B cell (primary cell): ENCODE results near the gene UPF3A. TPM values are rescaled to one million over a fixed set of nuclear protein-coding genes. Genes with fewer than 3 reads are reported as not detected.
A peak's percentile ranks its signal among the peaks of the same experiment; 100 is the strongest.

Source experiments
- ATAC-seq: fragments of 200-7000 bp; cut with Tn5 transposase; one replicate; pipeline ENCODE4 v1.10.0; 2021; ENCODE audit warnings: low read depth, mild to moderate bottlenecking, moderate number of reproducible peaks, moderate library complexity
- CTCF ChIA-PET: fragments of 350-600 bp; sonication (Branson Sonifier 250); formaldehyde crosslinking; loops from one replicate; lab custom pipeline; 2021; ENCODE audit warnings: antibody characterized with exemption, inconsistent platforms; lab: Charles Lee
- POLR2A ChIA-PET: fragments of 350-600 bp; sonication (Branson Sonifier 250); formaldehyde crosslinking; loops from one replicate; lab custom pipeline; 2021; ENCODE audit warnings: antibody characterized with exemption; lab: Charles Lee
- DNase-seq: peaks from one replicate; pipeline ENCODE4 v3.0.0; 2013
- H2AFZ ChIP-seq: 2 replicates; pipeline ENCODE4 v1.6.1; 2012; ENCODE audit warnings: mild to moderate bottlenecking, low read depth, low read length; ENCODE audit not compliant: insufficient read depth, poor library complexity, severe bottlenecking
- H3K27ac ChIP-seq, 2 donors: 1 replicate in 1 of 2; 2 replicates in 1 of 2; pipeline ENCODE4 v1.5.1; 2012 to 2013; ENCODE audit warnings: low read length in 2 of 2, mild to moderate bottlenecking in 2 of 2, moderate library complexity in 1 of 2
- H3K27me3 ChIP-seq, 4 experiments: fragments of 200-600 bp in 1 of 4; sonication (generic) in 1 of 4; replicated peaks in 1 of 4; 1 replicate in 2 of 4; 2 replicates in 2 of 4; pipeline versions ENCODE4 v1.6.1 to v1.7.0; 2013 to 2016; ENCODE audit warnings: low read length in 3 of 4, mild to moderate bottlenecking in 2 of 4, mixed read lengths in 1 of 4, moderate library complexity in 1 of 4; ENCODE audit not compliant: insufficient read depth in 4 of 4, control insufficient read depth in 3 of 4; ENCODE audit errors: control extremely low read depth in 1 of 4
- H3K36me3 ChIP-seq, 2 experiments: replicated peaks in 1 of 2; 1 replicate in 1 of 2; 2 replicates in 1 of 2; pipeline versions ENCODE4 v1.6.1 to v1.7.1; 2013; ENCODE audit warnings: low read length in 1 of 2; ENCODE audit not compliant: insufficient read depth in 2 of 2, control insufficient read depth in 1 of 2; ENCODE audit errors: control extremely low read depth in 1 of 2, extremely low read depth in 1 of 2
- H3K4me1 ChIP-seq, 2 donors: fragments of 200-600 bp in 1 of 2; sonication (generic) in 1 of 2; 1 replicate in 1 of 2; 2 replicates in 1 of 2; pipeline versions ENCODE4 v1.5.1 to v1.6.1; 2013 to 2017; ENCODE audit warnings: low read length in 2 of 2; ENCODE audit not compliant: control insufficient read depth in 2 of 2, insufficient read depth in 2 of 2
- H3K4me2 ChIP-seq: replicated peaks from 2 replicates; pipeline ENCODE3; 2012; ENCODE audit warnings: mild to moderate bottlenecking, low read depth, low read length; ENCODE audit not compliant: poor library complexity, severe bottlenecking
- H3K4me3 ChIP-seq, 5 experiments: fragments of 200-600 bp in 1 of 5; sonication (generic) in 1 of 5; 1 replicate in 3 of 5; 2 replicates in 2 of 5; pipeline versions ENCODE4 v1.5.1 to v1.7.0; 2011 to 2016; ENCODE audit warnings: low read length in 4 of 5, mild to moderate bottlenecking in 4 of 5, low read depth in 2 of 5, control low read depth in 1 of 5, moderate library complexity in 1 of 5; ENCODE audit not compliant: insufficient read depth in 1 of 5; ENCODE audit errors: control extremely low read depth in 1 of 5, extremely low read depth in 1 of 5
- H3K79me2 ChIP-seq: fragments of 200-600 bp; sonication (generic); one replicate; pipeline ENCODE4 v1.6.0; 2016; ENCODE audit warnings: low read length; ENCODE audit not compliant: control insufficient read depth, insufficient read depth
- H3K9ac ChIP-seq: fragments of 200-600 bp; sonication (generic); 2 replicates; pipeline ENCODE4 v1.6.1; 2017; ENCODE audit warnings: mild to moderate bottlenecking, low read length, moderate library complexity
- H3K9me3 ChIP-seq, 3 donors: one replicate each; pipeline versions ENCODE4 v1.6.1 to v1.7.1; 2013; ENCODE audit warnings: low read length in 2 of 3; ENCODE audit not compliant: control insufficient read depth in 2 of 3, insufficient read depth in 1 of 3; ENCODE audit errors: control extremely low read depth in 1 of 3
- H4K20me1 ChIP-seq: 2 replicates; pipeline ENCODE4 v1.6.0; 2012; ENCODE audit warnings: mild to moderate bottlenecking, low read length; ENCODE audit not compliant: insufficient read depth, control insufficient read depth, poor library complexity, severe bottlenecking
- H3K27ac Mint-ChIP-seq: one replicate; pipeline ENCODE4 v1.8.0; 2021; ENCODE audit warnings: mixed read lengths
- H3K27me3 Mint-ChIP-seq: one replicate; pipeline ENCODE4 v1.8.0; 2021; ENCODE audit warnings: mixed read lengths
- H3K4me1 Mint-ChIP-seq: one replicate; pipeline ENCODE4 v1.8.0; 2021; ENCODE audit warnings: mixed read lengths
- H3K4me3 Mint-ChIP-seq: one replicate; pipeline ENCODE4 v1.8.0; 2021; ENCODE audit warnings: mixed read lengths
- H3K9me3 Mint-ChIP-seq: one replicate; pipeline ENCODE4 v1.8.0; 2022; ENCODE audit warnings: mixed read lengths; ENCODE audit not compliant: insufficient read depth
- CTCF ChIP-seq: fragments of 200-600 bp; IDR thresholded peaks from one replicate; pipeline ENCODE4 v1.8.0; 2022; ENCODE audit warnings: antibody characterized with exemption, mild to moderate bottlenecking
- EZH2 ChIP-seq: IDR thresholded peaks from 2 replicates; pipeline ENCODE4 v1.6.1; 2012; ENCODE audit warnings: borderline replicate concordance, low read depth, mild to moderate bottlenecking, moderate library complexity, low read length; ENCODE audit not compliant: insufficient read depth, poor library complexity, severe bottlenecking
- WGBS: methylation state at CpG from one replicate; pipeline ENCODE4 v1.1.5; 2013; ENCODE audit warnings: missing lambda C conversion rate; ENCODE audit not compliant: insufficient coverage; 5-methylcytosine and 5-hydroxymethylcytosine counted together
- intact Hi-C: fragments of 100-400 bp; cut with micrococcal nuclease; formaldehyde crosslinking; loops from one replicate; pipeline ENCODE4 v1.10.0; 2022
- polyA minus RNA-seq: library from RNA; depleted of rRNA, polyadenylated mRNA; stranded (reverse); fragments of >200 nt; gene quantifications from 2 replicates; pipeline ENCODE4 v1.2.3, GENCODE V29; 2012
- polyA plus RNA-seq: library from polyadenylated mRNA; depleted of rRNA; stranded (reverse); fragments of >200 nt; gene quantifications from 2 replicates; pipeline ENCODE4 v1.2.3, GENCODE V29; 2012
- total RNA-seq, 2 donors: library from RNA; stranded (reverse); fragments of 120-200 nt in 1 of 2; gene quantifications; 1 replicate in 1 of 2; 2 replicates in 1 of 2; pipeline versions ENCODE4 v1.2.3 to v1.2.4, GENCODE V29; 2013 to 2022

Gene UPF3A
- total RNA-seq (106 and 109 TPM in 2 replicates), polyA plus RNA-seq (72.9 and 115 TPM in 2 replicates), polyA minus RNA-seq (22.5 and 31.6 TPM in 2 replicates)
- total RNA-seq (2013) = 55.2 TPM

DNA sequence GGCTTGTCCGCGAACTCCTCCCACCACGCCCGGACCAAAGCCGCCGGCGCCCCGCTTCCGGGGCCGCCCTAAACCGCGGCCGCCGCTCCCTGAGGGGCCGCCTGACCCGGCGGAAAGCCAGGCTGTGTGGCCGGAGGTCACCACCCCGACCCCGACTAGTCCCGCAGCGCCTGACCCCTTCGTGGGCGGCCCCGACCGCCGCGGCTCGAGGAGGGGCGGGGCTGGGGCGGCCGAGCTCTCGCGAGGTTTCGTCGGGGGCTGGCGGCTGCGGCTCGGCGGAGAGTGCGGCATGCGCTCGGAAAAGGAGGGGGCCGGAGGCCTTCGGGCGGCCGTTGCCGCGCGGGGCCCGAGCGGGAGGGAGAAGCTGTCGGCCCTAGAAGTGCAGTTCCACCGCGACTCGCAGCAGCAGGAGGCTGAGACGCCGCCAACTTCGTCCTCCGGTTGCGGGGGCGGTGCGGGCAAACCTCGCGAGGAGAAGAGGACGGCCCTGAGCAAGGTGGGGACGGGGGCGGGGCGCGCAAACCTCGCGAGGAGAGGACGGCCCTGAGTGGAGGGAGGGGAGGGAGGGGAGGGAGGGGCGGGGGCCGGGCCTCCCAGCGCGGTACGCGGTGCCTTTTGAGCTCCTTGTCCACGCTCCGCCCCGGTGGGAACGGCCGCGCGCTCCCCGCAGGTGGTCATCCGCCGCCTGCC lies at the start of gene UPF3A:
Gene UPF3A, plus strand, starts transcription at position 251 of the 690 bp plus-strand sequence. Its CDS starts 39 bp downstream, at position 290.
- peak within 1 kb of the TSS; percentile 84 for H3K9ac ChIP-seq
- Mint-ChIP-seq H3K27ac (peak within 1 kb of the TSS; percentile 95), H3K27me3 (no peaks in the 10 kb centered on the region), H3K9me3 (no peaks in the 10 kb centered on the region), H3K4me1 (peaks cover 34% of the 10 kb centered on the region), H3K4me3 (peak within 1 kb of the TSS; percentile 89)
- peak; percentile 97 for DNase-seq
- peak within 1 kb of the TSS; percentile 83 to 90 for H3K27ac ChIP-seq
- H2AFZ ChIP-seq = peak within 1 kb of the TSS; percentile 99
- peaks cover 15% of the 10 kb centered on the region for H4K20me1 ChIP-seq
- peaks cover 43% of the 10 kb centered on the region for H3K79me2 ChIP-seq
- intact Hi-C loops = loop anchor here (1.0 to 2.0 kb wide), 2 partner anchors 19 to 33 kb away; partner anchors contain the start of gene CHAMP1
- peak within 1 kb of the TSS; percentile 84 for H3K4me2 ChIP-seq
- TF ChIP-seq CTCF (no peak), EZH2 (no peak)
- peak; percentile 77 for ATAC-seq
- no peaks in the 10 kb centered on the region for H3K27me3 ChIP-seq
- peak within 1 kb of the TSS; percentile 65 to 86 (median 75) for H3K4me3 ChIP-seq
- H3K36me3 ChIP-seq = peaks cover 0 to 20% of the 10 kb centered on the region in 2 experiments
- H3K9me3 ChIP-seq = no peaks in the 10 kb centered on the region
- WGBS = 0% methylated on average over 75 of the region's 89 CpGs
- ChIA-PET POLR2A (interaction anchor here (0.6 to 2.4 kb wide), 5 partner anchors 32 to 1072 kb away, joined by 3 to 10 read pairs (median 6); partner anchors contain the start of genes CHAMP1 and CUL4A), CTCF (interaction anchor here (1.1 to 1.2 kb wide), 2 partner anchors 30 to 59 kb away, joined by 3 read pairs; no protein-coding TSS in a partner anchor)
- H3K4me1 ChIP-seq = peaks cover 23 to 30% of the 10 kb centered on the region in 2 donors

DNA sequence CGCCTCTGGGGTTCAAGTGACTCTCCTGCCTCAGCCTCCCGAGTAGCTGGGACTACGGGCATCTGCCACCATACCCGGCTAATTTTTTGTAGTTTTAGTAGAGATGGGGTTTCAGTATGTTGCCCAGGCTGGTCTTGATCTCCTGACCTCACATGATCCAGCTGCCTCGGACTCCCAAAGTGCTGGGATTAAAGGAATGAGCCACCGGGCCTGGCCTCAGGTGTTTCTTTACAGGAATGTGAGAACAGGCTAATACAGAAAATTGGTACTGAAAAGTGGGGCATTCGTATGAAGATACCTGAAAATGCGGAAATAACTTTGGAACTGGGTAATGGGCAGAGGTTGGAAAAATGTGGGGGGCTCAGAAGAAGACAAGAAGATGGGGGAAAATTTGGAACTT lies 49.5 kb upstream of the UPF3A start:
- Histone ChIP-seq H3K36me3 (no peaks in the 10 kb centered on the region), H3K9ac (no peak overlapping the region), H3K4me3 (no peak overlapping the region), H4K20me1 (peaks cover 15% of the 10 kb centered on the region), H3K4me2 (no peak overlapping the region), H3K27ac (no peak overlapping the region), H3K27me3 (peaks cover 0 to 17% (median 12%) of the 10 kb centered on the region in 4 experiments), H2AFZ (no peak overlapping the region), H3K4me1 (peaks cover 11 to 13% of the 10 kb centered on the region in 2 donors), H3K9me3 (no peaks in the 10 kb centered on the region), H3K79me2 (peaks cover 23% of the 10 kb centered on the region)
- 87% methylated on average over 5 of the region's 8 CpGs for WGBS
- DNase-seq (no peak), ATAC-seq (no peak)
- Mint-ChIP-seq H3K27me3 (peaks cover 19% of the 10 kb centered on the region), H3K4me1 (peaks cover 21% of the 10 kb centered on the region), H3K27ac (no peak overlapping the region), H3K4me3 (no peak overlapping the region), H3K9me3 (no peaks in the 10 kb centered on the region)
- ChIA-PET POLR2A (no interaction called here), CTCF (no interaction called here)
- intact Hi-C loops = no loop called here
- no peak for TF ChIP-seq CTCF
- TF ChIP-seq EZH2 = no peak
